ENCODE measurements around the gene HMGB2.

DNA sequence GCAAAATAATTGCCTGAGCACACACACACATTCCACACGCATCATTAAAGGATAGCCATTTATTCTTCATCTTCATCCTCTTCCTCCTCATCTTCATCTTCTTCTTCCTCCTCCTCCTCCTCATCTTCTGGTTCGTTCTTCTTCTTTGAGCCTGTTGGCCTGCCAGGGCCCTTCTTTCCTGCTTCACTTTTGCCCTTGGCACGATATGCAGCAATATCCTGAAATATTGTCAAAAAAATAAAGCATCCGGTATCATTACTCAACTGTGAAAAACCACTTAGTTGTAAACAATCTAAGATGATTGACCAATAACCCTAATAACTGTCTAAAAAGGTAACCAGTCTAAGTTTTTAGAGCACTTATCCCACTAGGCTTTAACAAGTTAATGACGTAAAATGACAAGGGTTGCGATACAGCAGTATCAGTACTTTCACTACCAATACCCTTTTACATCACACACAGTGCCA, 2.1 kb downstream of the HMGB2 start:
- TF ChIP-seq, protein P1, sequence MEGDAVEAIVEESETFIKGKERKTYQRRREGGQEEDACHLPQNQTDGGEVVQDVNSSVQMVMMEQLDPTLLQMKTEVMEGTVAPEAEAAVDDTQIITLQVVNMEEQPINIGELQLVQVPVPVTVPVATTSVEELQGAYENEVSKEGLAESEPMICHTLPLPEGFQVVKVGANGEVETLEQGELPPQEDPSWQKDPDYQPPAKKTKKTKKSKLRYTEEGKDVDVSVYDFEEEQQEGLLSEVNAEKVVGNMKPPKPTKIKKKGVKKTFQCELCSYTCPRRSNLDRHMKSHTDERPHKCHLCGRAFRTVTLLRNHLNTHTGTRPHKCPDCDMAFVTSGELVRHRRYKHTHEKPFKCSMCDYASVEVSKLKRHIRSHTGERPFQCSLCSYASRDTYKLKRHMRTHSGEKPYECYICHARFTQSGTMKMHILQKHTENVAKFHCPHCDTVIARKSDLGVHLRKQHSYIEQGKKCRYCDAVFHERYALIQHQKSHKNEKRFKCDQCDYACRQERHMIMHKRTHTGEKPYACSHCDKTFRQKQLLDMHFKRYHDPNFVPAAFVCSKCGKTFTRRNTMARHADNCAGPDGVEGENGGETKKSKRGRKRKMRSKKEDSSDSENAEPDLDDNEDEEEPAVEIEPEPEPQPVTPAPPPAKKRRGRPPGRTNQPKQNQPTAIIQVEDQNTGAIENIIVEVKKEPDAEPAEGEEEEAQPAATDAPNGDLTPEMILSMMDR (IDR thresholded peaks at IDR 0.05) = no peak
- TF ChIP-seq POLR2A (IDR thresholded peaks at IDR 0.05) = no peak
